T1000 (cell line): ENCODE data around the gene LHFPL6.

ENCODE experiments used
- DNase-seq: peaks from one replicate; lab custom pipeline; 2025; ENCODE audit warnings: mixed read lengths; lab: John Stamatoyannopoulos, UW

Gene LHFPL6

GRCh38 chr13:39510316-39510695 lies 92.7 kb downstream of the LHFPL6 start:
- no peak for DNase-seq

- no peak for DNase-seq
Observed at GRCh38 chr13:39509616-39510315, 93.2 kb downstream of the LHFPL6 start.

GRCh38 chr13:39506559-39507390 lies 96.2 kb downstream of the LHFPL6 start:
- DNase-seq: no peak

GRCh38 chr13:39505151-39505550 lies 97.8 kb downstream of the LHFPL6 start:
- no peak for DNase-seq

GRCh38 chr13:39503048-39503447 lies 99.9 kb downstream of the LHFPL6 start:
- no peak for DNase-seq

GRCh38 chr13:39501702-39502324 lies 101.2 kb downstream of the LHFPL6 start:
- no peak for DNase-seq

GRCh38 chr13:39499604-39500003 lies 103.4 kb downstream of the LHFPL6 start:
- no peak for DNase-seq

GRCh38 chr13:39498471-39499114 lies 104.4 kb downstream of the LHFPL6 start:
- no peak for DNase-seq

GRCh38 chr13:39496506-39496905 lies 106.5 kb downstream of the LHFPL6 start:
- DNase-seq: no peak

GRCh38 chr13:39494633-39495032 lies 108.4 kb downstream of the LHFPL6 start:
- DNase-seq: no peak

GRCh38 chr13:39494006-39494405 lies 109.0 kb downstream of the LHFPL6 start:
- no peak for DNase-seq

GRCh38 chr13:39490136-39490535 lies 112.9 kb downstream of the LHFPL6 start:
- no peak for DNase-seq

- DNase-seq: no peak
Observed at GRCh38 chr13:39486758-39487157, 116.2 kb downstream of the LHFPL6 start.

GRCh38 chr13:39485314-39485700 lies 117.7 kb downstream of the LHFPL6 start:
- DNase-seq: no peak

GRCh38 chr13:39484506-39485313 lies 118.3 kb downstream of the LHFPL6 start:
- DNase-seq: no peak

GRCh38 chr13:39483326-39483725 lies 119.7 kb downstream of the LHFPL6 start:
- DNase-seq: no peak

- DNase-seq: no peak
Observed at GRCh38 chr13:39481491-39481890, 121.5 kb downstream of the LHFPL6 start.

GRCh38 chr13:39474600-39474999 lies 128.4 kb downstream of the LHFPL6 start:
- no peak for DNase-seq

GRCh38 chr13:39469676-39470075 lies 133.3 kb downstream of the LHFPL6 start:
- no peak for DNase-seq

GRCh38 chr13:39468306-39468705 lies 134.7 kb downstream of the LHFPL6 start:
- no peak for DNase-seq

GRCh38 chr13:39463611-39464010 lies 139.4 kb downstream of the LHFPL6 start:
- DNase-seq: no peak

- DNase-seq: no peak
Observed at GRCh38 chr13:39462906-39463305, 140.1 kb downstream of the LHFPL6 start.
